Stomach smooth muscle (tissue), 2 donors: Measurements from ENCODE around the gene ERBB4.

Experiments used
- H3K27ac ChIP-seq: one replicate; pipeline ENCODE4 v1.7.0; 2013; ENCODE audit warnings: mild to moderate bottlenecking, low read length, inconsistent platforms
- H3K27me3 ChIP-seq, 2 donors: one replicate each; pipeline ENCODE4 v1.7.0; 2013; ENCODE audit warnings: low read length in 2 of 2; ENCODE audit not compliant: insufficient read depth in 2 of 2, control insufficient read depth in 1 of 2
- H3K36me3 ChIP-seq, 2 donors: one replicate each; pipeline ENCODE4 v1.7.0; 2013; ENCODE audit warnings: low read length in 2 of 2; ENCODE audit not compliant: control insufficient read depth in 2 of 2, insufficient read depth in 2 of 2
- H3K4me1 ChIP-seq: one replicate; pipeline ENCODE4 v1.7.0; 2013; ENCODE audit warnings: low read length; ENCODE audit not compliant: control insufficient read depth, insufficient read depth
- H3K4me3 ChIP-seq, 2 donors: one replicate each; pipeline ENCODE4 v1.7.0; 2013; ENCODE audit warnings: low read length in 2 of 2
- H3K9ac ChIP-seq, 2 donors: one replicate each; pipeline ENCODE4 v1.7.0; 2013; ENCODE audit warnings: low read length in 2 of 2, mild to moderate bottlenecking in 1 of 2
- H3K9me3 ChIP-seq, 2 donors: one replicate each; pipeline ENCODE4 v1.7.0; 2013; ENCODE audit warnings: low read length in 2 of 2; ENCODE audit not compliant: control insufficient read depth in 2 of 2
- donor health status: healthy.
- donor health status: Pancreatic carcinoma.

Gene ERBB4

DNA sequence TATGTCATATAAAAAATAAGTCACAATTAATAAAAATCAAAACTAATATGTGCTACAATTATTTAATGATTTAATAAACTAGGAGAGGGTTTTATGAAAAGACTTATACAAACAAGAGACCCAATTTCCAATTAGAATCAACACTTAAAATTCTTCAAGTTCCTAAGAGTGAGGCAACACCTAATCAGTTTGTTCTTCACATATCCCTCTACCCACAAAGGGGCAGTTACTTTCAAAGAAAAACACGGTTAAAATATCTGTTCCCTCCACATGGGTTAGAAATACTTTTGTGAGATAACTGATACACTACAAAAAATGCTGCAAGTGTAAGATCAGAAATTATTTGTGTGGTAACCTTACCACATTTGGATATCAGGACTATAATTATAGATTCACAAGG, 357.0 kb downstream of the ERBB4 start:
- H3K4me3 ChIP-seq: no peak overlapping the region
- H3K27ac ChIP-seq: no peak overlapping the region
- H3K4me1 ChIP-seq: no peaks in the 10 kb centered on the region
- H3K9ac ChIP-seq: no peak overlapping the region
- no peaks in the 10 kb centered on the region for H3K9me3 ChIP-seq
- no peaks in the 10 kb centered on the region for H3K27me3 ChIP-seq
- no peaks in the 10 kb centered on the region for H3K36me3 ChIP-seq

DNA sequence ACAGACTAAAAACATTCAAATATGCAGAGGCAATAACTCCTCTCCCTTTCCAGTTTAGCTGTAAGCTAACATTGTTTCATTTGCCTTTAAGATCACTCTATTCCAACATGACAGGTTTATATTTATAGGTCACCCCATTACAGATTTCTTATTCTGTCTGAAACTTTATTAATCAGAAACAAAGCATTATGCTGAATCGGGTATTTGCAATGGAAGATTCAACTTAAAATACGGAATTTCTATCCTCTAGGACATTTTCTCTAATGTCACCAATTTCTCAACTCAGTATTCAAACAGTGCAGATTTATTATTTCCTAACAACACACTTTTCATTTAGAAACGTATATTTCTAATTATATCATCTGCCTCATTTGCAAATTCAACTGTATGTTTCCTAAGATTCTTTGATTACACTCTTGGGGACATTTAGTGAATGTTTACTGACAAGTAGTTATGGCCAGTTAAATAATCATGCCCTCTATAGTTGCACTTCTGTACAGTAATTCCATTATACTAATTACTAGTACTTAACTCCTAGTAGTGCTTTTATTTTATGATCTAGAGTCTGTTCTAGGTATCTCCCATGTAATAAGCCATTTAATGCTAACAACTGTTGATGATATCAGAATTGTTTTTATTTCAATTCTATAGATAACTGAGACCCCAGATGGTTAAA, 358.1 kb downstream of the ERBB4 start:
- Histone ChIP-seq H3K36me3 (no peaks in the 10 kb centered on the region), H3K27ac (no peak overlapping the region), H3K4me1 (no peaks in the 10 kb centered on the region), H3K9ac (no peak overlapping the region), H3K27me3 (no peaks in the 10 kb centered on the region), H3K9me3 (no peaks in the 10 kb centered on the region), H3K4me3 (no peak overlapping the region)

DNA sequence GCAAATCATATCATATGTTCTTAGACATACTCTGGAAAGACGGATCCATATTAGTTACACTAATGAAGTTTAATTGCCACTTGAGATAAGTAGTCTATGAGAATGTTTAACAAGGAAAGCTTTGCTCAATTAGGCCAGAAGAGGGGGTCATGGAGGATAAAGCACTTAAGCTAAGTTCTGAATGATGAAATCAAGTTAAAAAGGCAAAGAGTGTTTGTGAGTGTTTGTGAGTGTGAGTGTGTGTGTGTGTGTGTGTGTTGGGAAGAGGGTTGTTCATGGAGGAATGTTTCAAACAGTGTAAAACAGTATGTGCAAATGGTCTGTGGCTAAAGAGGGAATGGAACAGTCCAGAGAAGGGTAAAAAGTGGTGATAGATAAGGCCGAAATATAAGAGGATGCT, 360.9 kb downstream of the ERBB4 start:
- H3K4me3 ChIP-seq: no peak overlapping the region

DNA sequence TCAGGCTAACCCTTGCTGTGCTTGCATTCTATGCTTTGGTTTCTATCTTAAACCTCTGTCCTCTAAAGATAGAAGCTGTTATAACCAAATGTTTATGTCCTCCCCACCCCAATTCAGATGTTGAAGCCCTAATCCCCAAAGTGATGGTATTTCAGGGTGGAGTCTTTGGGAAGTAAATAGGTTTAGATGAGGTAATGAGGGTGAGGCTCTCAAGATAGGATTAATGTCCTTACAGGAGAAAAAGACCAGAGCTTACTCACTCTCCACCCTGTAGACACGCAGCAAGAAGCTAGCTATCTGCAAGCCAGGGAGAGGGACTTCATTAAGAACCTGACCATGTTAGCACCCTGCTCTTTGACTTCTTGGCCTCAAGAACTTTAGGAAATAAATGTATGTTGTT, 362.5 kb downstream of the ERBB4 start:
- Histone ChIP-seq H3K9ac (no peak overlapping the region), H3K4me1 (no peaks in the 10 kb centered on the region), H3K4me3 (no peak overlapping the region), H3K36me3 (no peaks in the 10 kb centered on the region), H3K9me3 (peaks cover 0 to 2% of the 10 kb centered on the region in 2 donors), H3K27ac (no peak overlapping the region), H3K27me3 (no peaks in the 10 kb centered on the region)

More for the DNA sequence above, 360.9 kb downstream of the ERBB4 start:
- Histone ChIP-seq H3K27ac (no peak overlapping the region), H3K9ac (no peak overlapping the region), H3K36me3 (no peaks in the 10 kb centered on the region), H3K27me3 (no peaks in the 10 kb centered on the region), H3K9me3 (no peaks in the 10 kb centered on the region), H3K4me1 (no peaks in the 10 kb centered on the region)

DNA sequence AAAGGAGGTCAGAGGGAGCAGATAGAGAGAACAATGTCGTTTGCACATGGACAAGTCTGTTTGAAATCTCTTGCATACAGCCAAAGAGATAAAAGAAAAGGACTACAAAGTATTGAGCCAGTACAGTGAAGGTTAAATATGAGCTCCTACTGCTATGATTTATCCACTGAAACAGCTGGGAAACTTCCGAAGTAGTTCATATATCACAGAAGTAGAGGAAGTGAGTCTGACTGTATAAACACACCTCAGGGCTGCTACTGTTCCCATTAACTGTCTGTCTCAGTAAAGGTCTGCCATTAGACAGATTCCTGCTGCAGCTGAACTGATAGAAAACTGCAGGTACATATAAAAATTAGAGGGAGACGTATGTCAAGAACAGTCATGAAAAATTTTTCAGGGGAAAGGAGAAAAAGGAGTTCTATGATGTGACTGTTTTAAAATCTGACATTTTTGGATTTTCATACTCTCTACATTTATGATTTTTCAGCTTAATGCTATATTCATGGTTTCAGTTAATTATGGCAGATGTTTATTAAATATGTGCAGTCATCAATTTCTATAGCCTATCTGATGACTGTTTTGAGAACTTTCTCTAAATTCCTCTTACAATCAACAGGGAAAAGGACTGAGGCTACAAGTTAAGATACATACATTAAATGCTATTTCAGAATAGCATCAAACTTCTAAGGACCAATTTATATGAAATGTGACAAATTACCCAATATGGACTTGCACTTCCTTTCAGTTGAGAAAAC, 364.7 kb downstream of the ERBB4 start:
- Histone ChIP-seq H3K27me3 (no peaks in the 10 kb centered on the region), H3K4me1 (no peaks in the 10 kb centered on the region), H3K9me3 (peaks cover 0 to 2% of the 10 kb centered on the region in 2 donors), H3K27ac (no peak overlapping the region), H3K4me3 (no peak overlapping the region), H3K9ac (no peak overlapping the region), H3K36me3 (no peaks in the 10 kb centered on the region)

DNA sequence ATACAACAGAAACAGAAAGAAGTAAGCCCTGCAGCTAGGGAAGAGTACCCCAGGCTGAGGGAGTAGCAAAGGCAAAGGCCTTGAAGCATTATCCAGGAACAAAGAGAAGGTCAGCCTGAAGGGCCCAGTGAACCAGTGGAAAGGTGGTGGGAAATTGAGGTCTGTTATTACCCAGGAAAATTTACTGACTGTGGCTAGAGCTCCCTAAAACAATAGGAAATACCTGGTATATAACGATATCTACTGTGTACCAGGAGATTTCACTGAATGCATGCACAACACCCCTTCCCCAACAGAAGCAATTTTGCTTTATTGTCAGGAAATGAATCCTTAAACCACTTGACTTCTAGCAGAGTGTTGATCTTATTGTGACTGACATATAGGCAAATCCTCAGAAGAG, 365.3 kb downstream of the ERBB4 start:
- no peaks in the 10 kb centered on the region for H3K27me3 ChIP-seq
- no peak overlapping the region for H3K4me3 ChIP-seq
- no peak overlapping the region for H3K27ac ChIP-seq
- H3K9me3 ChIP-seq: peaks cover 0 to 2% of the 10 kb centered on the region in 2 donors
- H3K4me1 ChIP-seq: no peaks in the 10 kb centered on the region
- H3K36me3 ChIP-seq: no peaks in the 10 kb centered on the region
- H3K9ac ChIP-seq: no peak overlapping the region

DNA sequence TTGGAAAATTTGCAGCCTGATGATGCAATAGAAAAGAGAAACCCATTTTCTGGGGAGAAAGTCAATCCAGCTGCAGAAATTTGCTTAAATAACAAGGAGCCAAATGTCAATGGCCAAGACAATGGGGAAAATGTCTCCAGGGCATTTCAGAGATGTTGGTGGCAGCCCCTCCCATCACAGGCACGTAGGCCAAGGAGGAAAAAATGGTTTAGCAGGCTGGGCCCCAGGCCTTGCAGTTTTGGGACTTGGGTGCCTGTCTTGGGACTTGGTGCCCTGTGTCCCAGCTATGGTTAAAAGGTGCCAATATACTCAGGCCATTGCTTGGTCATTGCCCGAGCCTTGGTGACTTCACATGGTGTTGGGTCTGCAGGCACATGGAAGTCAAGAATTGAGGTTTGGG, 368.2 kb downstream of the ERBB4 start:
- peaks cover 0 to 2% of the 10 kb centered on the region in 2 donors for H3K9me3 ChIP-seq
- H3K36me3 ChIP-seq: no peaks in the 10 kb centered on the region
- H3K4me1 ChIP-seq: no peaks in the 10 kb centered on the region
- no peaks in the 10 kb centered on the region for H3K27me3 ChIP-seq
- H3K4me3 ChIP-seq: no peak overlapping the region
- H3K27ac ChIP-seq: no peak overlapping the region
- no peak overlapping the region for H3K9ac ChIP-seq

DNA sequence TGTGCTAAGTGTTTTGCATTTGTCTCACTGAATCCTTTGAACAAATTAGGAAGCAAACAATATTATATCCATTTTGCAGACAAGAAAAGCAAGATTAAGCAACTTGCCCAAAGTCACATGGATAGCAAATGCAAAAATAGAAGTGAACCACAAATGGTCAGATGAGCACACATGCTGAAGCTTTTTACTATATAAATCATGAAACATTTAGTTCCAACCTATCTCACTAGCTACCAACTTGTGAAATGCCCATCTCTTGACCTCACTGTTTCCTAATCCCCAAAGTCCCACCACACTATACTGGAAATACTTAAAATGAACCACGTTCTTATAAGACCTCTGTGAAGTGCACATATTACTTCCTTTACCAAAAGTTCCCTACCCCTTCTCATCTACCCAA, 380.5 kb downstream of the ERBB4 start:
- no peak overlapping the region for H3K4me3 ChIP-seq
- H3K9me3 ChIP-seq: no peaks in the 10 kb centered on the region
- H3K36me3 ChIP-seq: no peaks in the 10 kb centered on the region
- H3K27me3 ChIP-seq: no peaks in the 10 kb centered on the region
- no peak overlapping the region for H3K27ac ChIP-seq
- no peak overlapping the region for H3K9ac ChIP-seq
- H3K4me1 ChIP-seq: no peaks in the 10 kb centered on the region

DNA sequence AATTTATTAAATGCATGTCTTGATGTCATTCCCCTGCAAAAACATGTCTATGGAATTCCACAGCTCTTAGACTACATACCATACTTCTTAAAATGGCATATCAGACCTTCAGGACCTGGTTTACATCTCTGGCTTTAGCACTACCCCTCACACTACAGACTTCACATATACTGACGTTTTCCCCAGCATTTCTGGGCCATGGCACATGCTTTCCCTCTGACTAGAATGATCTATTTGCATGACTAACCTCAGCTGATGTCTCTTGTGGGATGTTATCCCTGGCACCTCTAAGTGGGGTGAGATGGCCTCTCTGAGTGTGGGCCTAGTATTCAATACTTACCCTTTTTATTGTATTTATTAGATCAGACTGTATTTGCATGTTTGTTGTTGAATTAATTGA, 381.6 kb downstream of the ERBB4 start:
- Histone ChIP-seq H3K9me3 (no peaks in the 10 kb centered on the region), H3K9ac (no peak overlapping the region), H3K4me3 (no peak overlapping the region), H3K27ac (no peak overlapping the region), H3K4me1 (no peaks in the 10 kb centered on the region), H3K27me3 (no peaks in the 10 kb centered on the region), H3K36me3 (no peaks in the 10 kb centered on the region)

DNA sequence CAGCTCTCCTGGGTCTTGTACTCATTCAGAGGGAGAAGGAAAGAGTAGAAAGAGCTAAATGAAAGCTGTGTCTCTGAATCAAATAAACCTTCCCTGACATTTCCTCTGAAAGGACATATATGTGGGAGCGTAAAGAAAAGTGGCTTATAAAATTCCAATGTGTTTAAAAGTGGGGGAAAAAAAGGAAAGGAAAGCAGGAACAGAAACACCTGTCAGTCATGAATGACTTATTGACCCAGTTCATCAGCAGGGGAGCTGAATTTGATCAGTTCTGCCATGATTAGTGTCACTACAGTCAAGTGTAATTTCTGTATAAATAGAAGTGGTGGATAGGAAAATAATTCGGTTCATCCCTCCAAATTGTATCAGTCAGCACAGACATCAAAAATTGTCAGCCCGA, 382.5 kb downstream of the ERBB4 start:
- Histone ChIP-seq H3K9me3 (no peaks in the 10 kb centered on the region), H3K27me3 (no peaks in the 10 kb centered on the region), H3K4me1 (no peaks in the 10 kb centered on the region), H3K9ac (no peak overlapping the region), H3K4me3 (no peak overlapping the region), H3K27ac (no peak overlapping the region), H3K36me3 (no peaks in the 10 kb centered on the region)

DNA sequence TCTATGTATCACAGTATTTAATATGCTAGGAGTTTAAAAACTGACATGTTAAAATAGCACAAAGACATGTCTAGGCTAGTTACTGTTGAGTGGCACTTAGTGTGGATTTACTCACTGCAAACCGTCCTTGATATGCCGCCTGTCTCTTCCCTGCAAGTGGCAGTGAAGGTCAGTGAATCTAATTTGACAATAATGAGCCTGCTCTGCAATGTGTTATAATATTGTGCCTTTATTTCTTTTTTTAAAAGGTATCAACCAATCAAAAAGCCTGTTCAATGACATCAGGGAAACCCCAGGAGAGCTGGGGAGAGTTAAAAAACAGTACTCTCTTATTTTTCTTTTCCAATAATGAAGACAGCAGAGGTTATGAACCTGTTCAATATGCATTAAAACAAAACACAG, 384.1 kb downstream of the ERBB4 start:
- H3K27ac ChIP-seq: no peak overlapping the region
- no peaks in the 10 kb centered on the region for H3K36me3 ChIP-seq
- no peak overlapping the region for H3K4me3 ChIP-seq
- no peaks in the 10 kb centered on the region for H3K4me1 ChIP-seq
- no peaks in the 10 kb centered on the region for H3K27me3 ChIP-seq
- no peaks in the 10 kb centered on the region for H3K9me3 ChIP-seq
- H3K9ac ChIP-seq: no peak overlapping the region
